ENCODE measurements around the gene CDC42BPG.

The CDC42BPG gene

GRCh38 chr11:64885367-64886286, 41.2 kb upstream of the CDC42BPG start:
- no peak overlapping the region for H3K4me3 ChIP-seq (ENCODE audit: low read length)
- TF ChIP-seq CTCF (IDR thresholded peaks at IDR 0.05; ENCODE audit: insufficient read depth, low read depth, low read length, missing control alignments), result no peak
- DNase-seq (ENCODE audit: low read depth), result peak; percentile 80

GRCh38 chr11:64884019-64884418, 39.6 kb upstream of the CDC42BPG start:
- H3K4me3 ChIP-seq (ENCODE audit: low read length), result no peak overlapping the region
- DNase-seq (ENCODE audit: low read depth), result no peak
- no peak for TF ChIP-seq CTCF (IDR thresholded peaks at IDR 0.05; ENCODE audit: insufficient read depth, low read depth, low read length, missing control alignments)

- no peak for TF ChIP-seq CTCF (IDR thresholded peaks at IDR 0.05; ENCODE audit: insufficient read depth, low read depth, low read length, missing control alignments)
- DNase-seq (ENCODE audit: low read depth), result no peak
- no peak overlapping the region for H3K4me3 ChIP-seq (ENCODE audit: low read length)
Observed at GRCh38 chr11:64883575-64883974, 39.1 kb upstream of the CDC42BPG start.

GRCh38 chr11:64882243-64882642, 37.8 kb upstream of the CDC42BPG start:
- TF ChIP-seq CTCF (IDR thresholded peaks at IDR 0.05; ENCODE audit: insufficient read depth, low read depth, low read length, missing control alignments), result no peak
- no peak for DNase-seq (ENCODE audit: low read depth)
- no peak overlapping the region for H3K4me3 ChIP-seq (ENCODE audit: low read length)

GRCh38 chr11:64881476-64881875, 37.0 kb upstream of the CDC42BPG start:
- no peak overlapping the region for H3K4me3 ChIP-seq (ENCODE audit: low read length)
- DNase-seq (ENCODE audit: low read depth), result peak; percentile 88
- TF ChIP-seq CTCF (IDR thresholded peaks at IDR 0.05; ENCODE audit: insufficient read depth, low read depth, low read length, missing control alignments), result no peak

- no peak for DNase-seq (ENCODE audit: low read depth)
- TF ChIP-seq CTCF (IDR thresholded peaks at IDR 0.05; ENCODE audit: insufficient read depth, low read depth, low read length, missing control alignments), result no peak
- no peak overlapping the region for H3K4me3 ChIP-seq (ENCODE audit: low read length)
Observed at GRCh38 chr11:64880240-64881001, 36.0 kb upstream of the CDC42BPG start.

All from epithelial cell of esophagus (primary cell).